HG03097 (cell line): ENCODE data around the gene CELSR1.

ENCODE experiments used
- ATAC-seq: cut with Tn5 transposase; IDR thresholded peaks from one replicate; pipeline ENCODE4 v1.9.1; 2021; ENCODE audit not compliant: unreplicated experiment, low FRiP score

Gene CELSR1

GRCh38 chr22:46340676-46341075 lies 196.7 kb downstream of the CELSR1 start:
- no peak for ATAC-seq

- no peak for ATAC-seq
These were observed 197.5 kb downstream of the CELSR1 start for GRCh38 chr22:46339956-46340355.

- no peak for ATAC-seq
These were observed 198.8 kb downstream of the CELSR1 start for GRCh38 chr22:46338636-46339035.

- no peak for ATAC-seq
These were observed 199.6 kb downstream of the CELSR1 start for GRCh38 chr22:46337870-46338269.

- ATAC-seq, result no peak
These were observed 201.0 kb downstream of the CELSR1 start for GRCh38 chr22:46336119-46337078.

GRCh38 chr22:46335201-46336118 lies 202.0 kb downstream of the CELSR1 start, which contains the start of gene TRMU:
Gene TRMU, plus strand, starts transcription at chr22:46335714. Its CDS starts 51 bp downstream, at chr22:46335765.
- ATAC-seq, result peak; percentile 86

GRCh38 chr22:46331496-46331895 lies 205.9 kb downstream of the CELSR1 start:
- no peak for ATAC-seq

GRCh38 chr22:46330426-46330825 lies 207.0 kb downstream of the CELSR1 start:
- ATAC-seq, result no peak

GRCh38 chr22:46329616-46330015 lies 207.8 kb downstream of the CELSR1 start:
- ATAC-seq, result no peak

- no peak for ATAC-seq
These were observed 208.6 kb downstream of the CELSR1 start for GRCh38 chr22:46328797-46329196.

- no peak for ATAC-seq
These were observed 209.5 kb downstream of the CELSR1 start for GRCh38 chr22:46327691-46328465.

- no peak for ATAC-seq
These were observed 211.2 kb downstream of the CELSR1 start for GRCh38 chr22:46326066-46326680.

GRCh38 chr22:46323162-46323561 lies 214.3 kb downstream of the CELSR1 start:
- no peak for ATAC-seq

- ATAC-seq, result no peak
These were observed 214.7 kb downstream of the CELSR1 start for GRCh38 chr22:46322711-46323110.

GRCh38 chr22:46320716-46321386 lies 216.6 kb downstream of the CELSR1 start:
- no peak for ATAC-seq

GRCh38 chr22:46320166-46320710 lies 217.2 kb downstream of the CELSR1 start:
- ATAC-seq, result no peak

GRCh38 chr22:46319319-46319718 lies 218.1 kb downstream of the CELSR1 start:
- no peak for ATAC-seq

- ATAC-seq, result no peak
These were observed 218.8 kb downstream of the CELSR1 start for GRCh38 chr22:46318576-46318975.

- no peak for ATAC-seq
These were observed 219.8 kb downstream of the CELSR1 start for GRCh38 chr22:46317646-46318045.
